ENCODE results near the gene NDUFAB1.
A peak's percentile ranks its signal among the peaks of the same experiment; 100 is the strongest.
"Not testable (repeated sequence)": the region's sequence is repeated elsewhere in the genome, so short reads cannot be mapped to it uniquely, and the experiment has no call there.

The NDUFAB1 gene

GRCh38 chr16:23595951-23596720 is at the start of gene NDUFAB1:
Gene NDUFAB1, minus strand, starts transcription at chr16:23596316. Its CDS starts 26 bp downstream, at chr16:23596290.
- peak; percentile 94 for DNase-seq (ENCODE audit: low spot score)

GRCh38 chr16:23642246-23642774 is 46.2 kb upstream of the NDUFAB1 start:
- no peak for DNase-seq (ENCODE audit: low spot score)

- peak; percentile 86 for DNase-seq (ENCODE audit: low spot score)
Measured at GRCh38 chr16:23640931-23641765, 45.0 kb upstream of the NDUFAB1 start, which contains the start of the genes DCTN5 and PALB2. Gene DCTN5, plus strand, starts transcription at chr16:23641466. Its CDS starts 77 bp downstream, at chr16:23641543. Gene PALB2, minus strand, starts transcription at chr16:23641310. Its CDS starts 153 bp downstream, at chr16:23641157.

- no peak for DNase-seq (ENCODE audit: low spot score)
Measured at GRCh38 chr16:23640615-23640930, 44.5 kb upstream of the NDUFAB1 start.

GRCh38 chr16:23635958-23636357 is 39.8 kb upstream of the NDUFAB1 start:
- no peak for DNase-seq (ENCODE audit: low spot score)

- DNase-seq (ENCODE audit: low spot score) = no peak
Measured at GRCh38 chr16:23634461-23635036, 38.4 kb upstream of the NDUFAB1 start.

- not testable (repeated sequence) for DNase-seq (ENCODE audit: low spot score)
Measured at GRCh38 chr16:23631874-23632273, 35.8 kb upstream of the NDUFAB1 start.

GRCh38 chr16:23629516-23629915 is 33.4 kb upstream of the NDUFAB1 start:
- no peak for DNase-seq (ENCODE audit: low spot score)

- no peak for DNase-seq (ENCODE audit: low spot score)
Measured at GRCh38 chr16:23624092-23624491, 28.0 kb upstream of the NDUFAB1 start.

GRCh38 chr16:23615805-23616204 is 19.7 kb upstream of the NDUFAB1 start:
- DNase-seq (ENCODE audit: low spot score) = no peak

- no peak for DNase-seq (ENCODE audit: low spot score)
Measured at GRCh38 chr16:23611936-23612335, 15.8 kb upstream of the NDUFAB1 start.

GRCh38 chr16:23610905-23611304 is 14.8 kb upstream of the NDUFAB1 start:
- DNase-seq (ENCODE audit: low spot score) = not testable (repeated sequence)

GRCh38 chr16:23609929-23610328 is 13.8 kb upstream of the NDUFAB1 start:
- no peak for DNase-seq (ENCODE audit: low spot score)

- no peak for DNase-seq (ENCODE audit: low spot score)
Measured at GRCh38 chr16:23608194-23608593, 12.1 kb upstream of the NDUFAB1 start.

GRCh38 chr16:23607726-23608125 is 11.6 kb upstream of the NDUFAB1 start:
- no peak for DNase-seq (ENCODE audit: low spot score)

- DNase-seq (ENCODE audit: low spot score) = peak; percentile 65
Measured at GRCh38 chr16:23597003-23597756, 1.1 kb upstream of the NDUFAB1 start.

GRCh38 chr16:23595246-23595950 is 718 bp downstream of the NDUFAB1 start:
- DNase-seq (ENCODE audit: low spot score) = no peak

GRCh38 chr16:23594186-23594585 is 1.9 kb downstream of the NDUFAB1 start:
- no peak for DNase-seq (ENCODE audit: low spot score)

GRCh38 chr16:23590181-23590580 is 5.9 kb downstream of the NDUFAB1 start:
- DNase-seq (ENCODE audit: low spot score) = no peak

- no peak for DNase-seq (ENCODE audit: low spot score)
Measured at GRCh38 chr16:23587726-23588125, 8.4 kb downstream of the NDUFAB1 start.

All from ecto neural progenitor cell (in vitro differentiated cells).